ENCODE results near the gene SEMA6D.

Gene SEMA6D

DNA sequence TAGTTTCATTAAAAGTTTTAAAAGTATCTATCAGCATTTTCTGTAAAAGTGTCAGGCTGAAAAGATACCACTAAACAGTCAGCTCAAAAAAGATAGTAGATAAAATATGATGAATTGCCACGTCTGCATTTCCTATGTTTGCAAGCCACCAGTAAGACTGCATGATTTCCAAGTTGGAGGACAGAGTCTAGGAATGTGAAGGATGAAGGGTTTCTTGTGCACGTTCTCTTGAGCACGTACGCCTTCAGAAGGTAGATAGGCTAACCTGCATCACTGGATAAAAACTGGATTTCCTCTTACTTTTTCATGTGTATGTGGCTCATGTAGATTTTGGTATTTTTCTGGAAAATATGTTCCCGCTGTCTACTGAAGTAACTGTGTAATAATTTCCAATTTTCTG, 9.9 kb upstream of the SEMA6D start:
- FAIRE-seq (no peak), DNase-seq (ENCODE audit: insufficient read length, low spot score) (no peak)

DNA sequence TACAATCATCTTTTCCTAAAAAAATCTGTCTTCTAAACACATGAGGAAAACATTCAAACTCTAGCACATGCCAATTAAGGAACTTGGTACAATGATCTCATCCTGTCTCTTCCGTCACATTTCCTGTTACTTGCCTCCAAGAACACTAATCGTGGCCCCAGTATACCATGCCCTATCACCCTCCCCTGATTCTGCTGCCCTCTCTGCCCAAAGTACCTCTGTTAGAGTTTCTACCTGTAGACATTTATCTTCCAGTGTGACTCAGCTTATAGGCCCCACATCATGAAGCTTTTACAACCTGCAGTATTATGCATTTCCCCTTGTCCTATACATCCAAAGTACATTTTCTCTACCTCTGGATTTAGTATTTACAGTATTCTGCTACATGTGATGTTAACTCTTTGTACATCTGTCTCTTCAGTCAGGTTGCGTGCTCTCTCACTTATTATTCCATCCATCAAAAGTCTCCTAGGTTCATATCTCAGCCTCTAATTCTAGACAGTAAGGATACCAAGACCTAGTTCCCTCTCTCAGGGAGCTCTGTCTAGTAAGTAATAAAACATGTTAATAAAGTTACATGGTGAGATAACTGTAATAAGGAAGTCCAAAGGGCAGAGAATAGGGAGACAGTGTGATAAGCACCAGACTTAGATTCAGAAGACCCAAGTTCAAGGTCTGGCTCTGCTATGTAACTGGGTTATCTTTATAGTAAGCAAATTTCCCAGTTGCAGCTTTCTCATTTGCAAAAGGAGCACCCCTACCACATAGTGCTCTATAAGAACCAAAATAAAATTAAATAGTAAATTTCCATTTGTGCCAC, 8.9 kb upstream of the SEMA6D start:
- DNase-seq (ENCODE audit: insufficient read length, low spot score), result no peak
- TF ChIP-seq POLR2A (IDR thresholded peaks at IDR 0.05; ENCODE audit: low read depth, low read length), result no peak
- no peak for FAIRE-seq

More for the DNA sequence above, 9.9 kb upstream of the SEMA6D start:
- TF ChIP-seq POLR2A (IDR thresholded peaks at IDR 0.05; ENCODE audit: low read depth, low read length), result no peak

DNA sequence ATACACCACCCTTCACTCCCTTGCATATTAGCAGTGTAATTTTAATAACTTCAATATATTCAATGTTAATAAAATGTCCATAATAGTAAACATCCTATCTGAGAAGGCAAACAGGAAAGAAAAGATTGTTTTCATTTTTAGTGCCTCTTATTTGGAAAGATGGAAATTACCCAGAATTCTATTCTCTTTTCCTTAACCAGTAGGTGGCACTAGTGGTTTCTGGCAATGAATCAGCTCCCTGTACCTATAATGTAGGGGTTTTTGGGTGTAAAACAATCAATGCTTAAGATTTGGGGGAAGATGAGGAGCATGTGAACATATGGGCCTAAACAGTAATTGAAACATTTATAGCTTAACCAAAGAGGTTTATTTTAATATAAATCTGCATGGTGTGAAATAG, 5.7 kb upstream of the SEMA6D start:
- no peak for FAIRE-seq
- no peak for TF ChIP-seq POLR2A (IDR thresholded peaks at IDR 0.05; ENCODE audit: low read depth, low read length)
- no peak for DNase-seq (ENCODE audit: insufficient read length, low spot score)

DNA sequence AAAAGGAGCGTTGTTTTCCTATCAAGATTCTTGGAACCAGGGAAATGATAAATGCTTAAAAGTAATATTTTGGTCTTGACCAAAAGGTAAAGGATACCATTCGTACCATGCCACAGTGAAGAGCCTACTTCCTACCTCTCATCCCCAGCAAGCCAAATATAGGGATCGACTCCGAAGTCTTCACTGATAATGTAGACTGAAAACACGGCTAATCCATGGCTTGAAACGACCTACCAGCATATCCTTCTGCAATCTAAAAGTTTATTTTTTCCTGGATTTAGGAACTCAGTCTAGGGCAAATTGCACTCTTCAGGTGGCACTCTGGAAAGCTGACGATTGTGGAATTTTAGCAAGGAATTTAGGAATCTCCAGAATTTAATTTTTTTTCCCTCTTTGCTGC, 1.9 kb upstream of the SEMA6D start:
- FAIRE-seq (no peak), DNase-seq (ENCODE audit: insufficient read length, low spot score) (no peak)
- TF ChIP-seq POLR2A (IDR thresholded peaks at IDR 0.05; ENCODE audit: low read depth, low read length), result no peak

DNA sequence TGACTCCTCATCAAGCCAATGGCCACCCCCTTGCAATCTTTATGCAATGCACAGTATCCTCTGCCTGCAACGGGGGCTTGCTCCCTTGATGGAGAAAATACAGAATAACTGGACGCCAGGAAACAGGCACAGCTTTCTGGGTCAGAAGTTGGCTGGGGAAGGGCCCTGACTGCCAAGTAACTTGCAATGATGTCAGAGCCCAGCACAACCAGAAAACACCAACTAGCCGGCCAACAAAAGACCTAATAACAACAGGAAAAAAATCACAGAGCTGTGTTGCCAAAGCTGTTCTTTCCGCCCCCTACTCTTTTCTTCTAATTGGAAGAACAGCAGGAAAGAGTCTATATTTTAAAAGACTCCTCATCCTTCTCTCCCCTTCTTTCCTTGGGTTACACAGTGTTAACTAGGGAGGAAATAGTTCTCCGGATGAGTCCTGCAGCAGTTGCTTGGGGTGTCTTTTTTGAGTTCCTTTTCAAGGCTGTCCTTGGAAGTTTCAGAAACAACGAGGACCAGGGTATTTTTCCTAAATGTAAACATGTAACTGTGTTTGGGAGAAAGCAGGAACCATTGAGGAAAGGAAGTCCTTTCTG, 1.4 kb upstream of the SEMA6D start:
- FAIRE-seq (no peak), DNase-seq (ENCODE audit: insufficient read length, low spot score) (no peak)
- no peak for TF ChIP-seq POLR2A (IDR thresholded peaks at IDR 0.05; ENCODE audit: low read depth, low read length)

DNA sequence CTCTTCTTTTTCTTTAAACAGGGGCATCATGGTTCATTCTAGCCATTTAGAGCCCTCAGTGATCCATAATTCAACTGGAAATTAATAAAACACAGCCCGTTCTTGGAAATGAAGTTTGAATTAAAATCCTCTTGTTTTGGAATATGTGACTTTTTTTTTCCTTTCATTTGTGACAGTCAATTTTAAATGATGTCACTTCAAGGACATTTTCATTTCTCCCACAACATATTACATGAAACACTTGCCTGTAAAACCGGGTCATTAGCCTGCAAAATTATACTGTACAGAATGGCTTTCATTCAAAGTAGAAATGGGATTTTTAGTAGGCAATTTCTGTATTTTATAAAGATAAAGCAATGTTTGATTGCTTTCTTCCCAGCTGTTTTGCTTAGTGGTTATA, 789 bp upstream of the SEMA6D start:
- TF ChIP-seq POLR2A (IDR thresholded peaks at IDR 0.05; ENCODE audit: low read depth, low read length), result no peak
- DNase-seq (ENCODE audit: insufficient read length, low spot score) (no peak), FAIRE-seq (no peak)

DNA sequence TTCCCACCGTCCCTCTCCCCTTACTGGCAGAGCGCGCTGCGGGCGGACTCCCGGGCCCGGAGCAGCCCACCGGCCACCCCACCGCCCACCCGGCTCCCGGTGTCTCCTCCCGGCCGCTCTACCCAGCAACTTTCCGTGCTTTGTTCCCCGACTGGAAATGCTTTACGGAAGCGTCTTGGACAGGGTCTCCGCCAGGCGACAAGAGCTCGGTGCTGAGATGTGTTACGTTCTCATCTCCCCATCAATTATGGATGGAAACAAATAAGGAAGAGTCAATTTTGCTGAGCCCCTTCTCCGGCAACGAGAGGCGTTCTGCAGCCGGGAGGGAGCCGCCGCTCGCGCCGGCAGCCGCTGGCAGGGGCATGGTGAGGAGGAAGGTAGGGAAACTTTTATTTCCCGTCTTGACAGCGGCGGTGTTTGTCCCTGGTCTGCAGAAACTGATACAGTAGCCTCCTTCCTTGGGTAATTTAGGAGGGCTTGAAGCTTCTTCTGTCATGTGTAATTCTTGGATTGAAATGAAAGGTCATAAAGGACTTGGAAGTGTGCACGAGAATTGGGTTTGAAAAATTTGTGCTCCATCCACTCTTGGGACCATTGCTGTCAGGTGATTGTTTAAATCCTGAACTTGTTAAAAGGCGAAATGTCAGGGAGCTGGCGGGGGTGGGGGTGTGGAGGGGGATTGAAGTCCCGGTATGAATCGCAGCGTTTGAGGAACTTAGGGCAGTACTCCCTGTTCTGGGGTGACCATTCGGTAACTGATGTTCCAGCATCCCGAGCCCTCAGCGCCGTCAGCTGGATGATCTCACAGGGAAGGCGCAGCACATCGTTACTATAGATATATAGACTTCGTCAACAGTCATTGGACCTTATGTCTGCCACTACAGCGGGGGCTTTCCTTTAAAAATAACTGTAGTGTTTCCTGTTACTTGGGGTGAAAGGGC, 1.5 kb downstream of the SEMA6D start:
- FAIRE-seq, result no peak
- no peak for DNase-seq (ENCODE audit: insufficient read length, low spot score)
- TF ChIP-seq POLR2A (IDR thresholded peaks at IDR 0.05; ENCODE audit: low read depth, low read length), result no peak

DNA sequence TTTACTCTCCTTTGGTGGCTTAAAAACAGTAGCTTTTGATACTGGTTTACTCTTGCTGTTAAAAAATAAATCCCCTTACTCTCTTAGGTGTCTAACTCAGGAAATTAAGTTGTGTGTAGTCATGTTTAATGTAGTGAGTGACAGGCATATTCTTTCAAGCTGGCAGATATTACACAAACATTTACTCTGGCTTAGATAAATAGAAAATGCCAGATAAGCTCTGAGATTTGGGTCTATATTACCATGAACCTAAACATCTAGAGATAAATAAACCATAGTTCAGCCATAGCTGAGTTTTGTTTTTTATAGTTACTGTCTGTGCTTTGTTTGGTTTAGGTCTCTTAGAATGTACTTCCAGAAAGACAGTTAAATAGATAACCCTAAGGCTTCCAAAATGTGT, 2.4 kb downstream of the SEMA6D start:
- TF ChIP-seq POLR2A (IDR thresholded peaks at IDR 0.05; ENCODE audit: low read depth, low read length), result no peak
- no peak for FAIRE-seq
- no peak for DNase-seq (ENCODE audit: insufficient read length, low spot score)

DNA sequence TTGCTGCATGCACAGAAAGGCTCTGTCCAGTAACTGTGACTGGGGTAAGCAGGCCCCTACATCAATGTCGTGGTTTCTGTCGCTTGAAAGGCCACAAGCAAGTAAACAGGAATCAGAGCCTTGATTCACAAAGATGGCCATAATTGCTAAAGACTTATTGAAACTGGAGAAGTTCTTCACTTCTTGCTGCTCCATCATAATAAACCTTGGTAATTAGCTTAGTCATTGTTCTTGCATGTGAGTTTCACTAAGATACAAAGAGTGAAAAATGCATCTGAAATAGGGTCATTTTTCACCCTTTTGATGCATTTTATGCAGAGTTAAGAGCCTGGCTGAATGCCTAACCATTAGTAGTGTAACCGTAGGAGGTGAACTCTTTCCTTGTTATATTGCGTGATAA, 3.2 kb downstream of the SEMA6D start:
- DNase-seq (ENCODE audit: insufficient read length, low spot score), result no peak
- TF ChIP-seq POLR2A (IDR thresholded peaks at IDR 0.05; ENCODE audit: low read depth, low read length), result no peak
- FAIRE-seq, result no peak

DNA sequence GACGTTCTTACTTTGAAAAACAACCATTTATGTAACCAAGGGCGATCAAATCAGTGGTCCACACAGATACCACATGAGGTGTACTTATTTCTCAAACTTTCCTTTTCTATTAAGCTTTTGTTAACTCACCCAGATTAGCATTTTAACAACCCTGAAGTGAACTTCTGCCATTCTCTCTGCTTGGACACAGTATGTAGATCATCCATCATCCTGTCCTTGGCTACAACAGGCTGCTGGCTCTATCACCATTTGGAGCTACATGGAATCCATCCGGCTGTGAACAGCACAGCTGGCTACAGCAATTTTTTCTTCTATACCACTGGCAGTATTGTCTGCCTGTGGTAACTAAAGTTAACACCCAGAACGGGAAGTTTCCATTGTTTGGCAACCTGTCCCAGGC, 4.4 kb downstream of the SEMA6D start:
- no peak for TF ChIP-seq POLR2A (IDR thresholded peaks at IDR 0.05; ENCODE audit: low read depth, low read length)
- no peak for DNase-seq (ENCODE audit: insufficient read length, low spot score)
- no peak for FAIRE-seq

DNA sequence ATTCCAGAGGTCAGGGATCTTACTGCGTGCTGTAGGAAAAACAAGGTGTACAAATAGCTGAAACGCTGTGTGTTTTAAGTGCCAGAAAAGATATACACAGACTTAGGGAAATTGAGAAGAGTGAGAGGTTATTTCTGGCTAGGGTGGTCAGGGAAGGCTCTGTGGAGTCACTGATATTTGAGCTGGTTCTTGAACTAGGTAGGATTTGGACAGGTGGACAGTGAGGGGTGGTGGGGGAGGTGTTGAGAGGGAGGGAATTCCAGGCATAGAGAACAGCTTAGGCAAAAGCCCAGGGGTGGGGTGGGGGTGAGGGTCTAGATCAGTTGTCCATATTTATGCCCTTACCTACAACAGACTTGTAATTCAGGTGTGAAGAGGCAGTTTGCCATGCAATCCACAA, 7.0 kb downstream of the SEMA6D start:
- TF ChIP-seq POLR2A (IDR thresholded peaks at IDR 0.05; ENCODE audit: low read depth, low read length), result no peak
- FAIRE-seq (no peak), DNase-seq (ENCODE audit: insufficient read length, low spot score) (no peak)

DNA sequence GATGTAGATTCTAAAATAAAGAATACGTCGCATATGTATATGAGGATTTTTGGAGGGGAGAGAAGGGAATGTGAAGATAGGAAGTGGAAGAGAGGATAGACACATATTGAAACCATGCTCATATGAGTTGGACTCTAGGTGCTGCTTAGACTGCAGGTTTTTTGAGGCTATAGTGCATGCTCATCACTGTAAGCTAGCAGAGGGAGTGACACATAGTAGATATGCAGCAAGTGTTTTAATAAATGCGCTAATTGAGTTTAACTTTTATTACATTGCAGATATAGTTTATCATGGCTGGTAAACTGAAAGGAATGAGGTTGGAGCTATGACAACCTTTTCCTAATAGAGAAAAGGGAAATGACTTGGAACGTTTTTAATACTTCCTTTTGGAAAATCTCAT, 7.7 kb downstream of the SEMA6D start:
- TF ChIP-seq POLR2A (IDR thresholded peaks at IDR 0.05; ENCODE audit: low read depth, low read length), result no peak
- DNase-seq (ENCODE audit: insufficient read length, low spot score) (no peak), FAIRE-seq (no peak)

DNA sequence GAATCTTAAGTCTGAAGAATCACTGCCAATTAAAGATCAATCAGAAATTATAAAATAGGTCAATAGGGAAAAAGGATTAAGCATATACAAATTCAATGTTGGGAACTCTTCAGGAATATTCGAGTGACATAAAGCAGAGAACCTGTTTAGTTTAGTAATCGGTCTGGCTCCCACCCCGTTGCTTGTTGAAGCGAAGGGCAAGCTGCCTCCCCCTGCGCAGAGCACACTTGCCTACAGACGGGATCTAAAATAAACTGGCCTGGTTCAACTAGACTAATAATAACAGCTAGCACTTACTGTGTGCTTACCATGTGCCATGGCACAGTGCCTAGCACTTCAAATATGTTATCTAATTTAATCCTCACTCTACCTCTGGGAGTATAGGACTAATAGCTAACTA, 8.6 kb downstream of the SEMA6D start:
- no peak for FAIRE-seq
- DNase-seq (ENCODE audit: insufficient read length, low spot score), result no peak
- no peak for TF ChIP-seq POLR2A (IDR thresholded peaks at IDR 0.05; ENCODE audit: low read depth, low read length)

DNA sequence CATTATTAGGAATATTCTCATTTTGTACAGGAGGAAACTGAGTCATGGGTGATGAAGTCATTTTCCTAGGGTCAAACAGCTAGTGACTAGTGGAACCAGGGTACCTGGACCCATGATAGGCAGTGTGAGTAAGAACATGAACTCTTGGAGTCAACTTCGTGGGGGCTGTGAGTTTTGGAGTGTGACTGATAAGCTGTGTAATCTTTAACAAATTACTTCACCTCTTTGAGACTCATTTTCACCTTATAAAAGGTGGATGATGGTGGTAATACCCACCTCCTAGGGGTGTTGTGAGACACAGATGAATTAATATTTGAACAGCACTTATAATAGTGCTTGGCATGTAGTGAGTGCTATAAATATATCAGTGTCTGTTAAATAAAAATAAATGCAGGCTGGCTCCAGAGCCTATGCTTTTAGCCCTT, 9.1 kb downstream of the SEMA6D start:
- no peak for TF ChIP-seq POLR2A (IDR thresholded peaks at IDR 0.05; ENCODE audit: low read depth, low read length)
- FAIRE-seq (no peak), DNase-seq (ENCODE audit: insufficient read length, low spot score) (no peak)

Measured in H54 (cell line).